Measurements from ENCODE around the gene SIRT6. TPM values are rescaled to one million over a fixed set of nuclear protein-coding genes. Genes with fewer than 3 reads are reported as not detected.

Gene SIRT6
- total RNA-seq, 3 donors from 2014 or later = 21.5 to 29.8 (median 25.6) TPM

GRCh38 chr19:4216846-4217245, 34.5 kb upstream of the SIRT6 start:
- no peak for DNase-seq (ENCODE audit: low spot score in 2 of 2)
- Histone ChIP-seq H3K4me1 (no peaks in the 10 kb centered on the region), H3K36me3 (no peaks in the 10 kb centered on the region), H3K27me3 (no peaks in the 10 kb centered on the region), H3K9me3 (no peaks in the 10 kb centered on the region), H3K27ac (no peak overlapping the region), H3K4me3 (no peak overlapping the region)
- intact Hi-C loops (cut with DNase I; ENCODE audit: low total_unique reads) = no loop called here
- no peak for TF ChIP-seq POLR2A (IDR thresholded peaks at IDR 0.05)

- no peak overlapping the region for H3K4me3 ChIP-seq
- H3K27ac ChIP-seq = no peak overlapping the region
- TF ChIP-seq CTCF (IDR thresholded peaks at IDR 0.05) (no peak), POLR2A (IDR thresholded peaks at IDR 0.05) (no peak), POLR2AphosphoS5 (IDR thresholded peaks at IDR 0.05) (no peak)
- no peaks in the 10 kb centered on the region for H3K27me3 ChIP-seq
- no peak for DNase-seq (ENCODE audit: low spot score in 2 of 2)
- intact Hi-C loops (cut with DNase I; ENCODE audit: low total_unique reads) = no loop called here
- no peaks in the 10 kb centered on the region for H3K36me3 ChIP-seq
- no peaks in the 10 kb centered on the region for H3K9me3 ChIP-seq
- H3K4me1 ChIP-seq = no peaks in the 10 kb centered on the region
Measured at GRCh38 chr19:4215807-4216206, 33.4 kb upstream of the SIRT6 start.

- H3K9me3 ChIP-seq = no peaks in the 10 kb centered on the region
- intact Hi-C loops (cut with DNase I; ENCODE audit: low total_unique reads) = loop anchor here (1.0 kb wide), 1 partner anchor 10 kb away; no protein-coding TSS in a partner anchor
- H3K4me1 ChIP-seq = no peaks in the 10 kb centered on the region
- TF ChIP-seq CTCF (IDR thresholded peaks at IDR 0.05) (no peak), POLR2A (IDR thresholded peaks at IDR 0.05) (no peak), POLR2AphosphoS5 (IDR thresholded peaks at IDR 0.05) (no peak)
- DNase-seq (ENCODE audit: low spot score in 2 of 2) = no peak
- H3K27me3 ChIP-seq = no peaks in the 10 kb centered on the region
- H3K27ac ChIP-seq = no peak overlapping the region
- H3K4me3 ChIP-seq = no peak overlapping the region
- H3K36me3 ChIP-seq = no peaks in the 10 kb centered on the region
Measured at GRCh38 chr19:4213116-4213515, 30.8 kb upstream of the SIRT6 start.

- Histone ChIP-seq H3K27ac (no peak overlapping the region), H3K4me3 (no peak overlapping the region), H3K36me3 (no peaks in the 10 kb centered on the region), H3K27me3 (no peaks in the 10 kb centered on the region), H3K9me3 (no peaks in the 10 kb centered on the region), H3K4me1 (no peaks in the 10 kb centered on the region)
- intact Hi-C loops (cut with DNase I; ENCODE audit: low total_unique reads) = no loop called here
- TF ChIP-seq CTCF (IDR thresholded peaks at IDR 0.05) (no peak), POLR2AphosphoS5 (IDR thresholded peaks at IDR 0.05) (no peak), POLR2A (IDR thresholded peaks at IDR 0.05) (no peak)
- DNase-seq (ENCODE audit: low spot score in 2 of 2) = no peak
Measured at GRCh38 chr19:4210166-4210731, 27.9 kb upstream of the SIRT6 start.

- intact Hi-C loops (cut with DNase I; ENCODE audit: low total_unique reads) = no loop called here
- no peak overlapping the region for H3K4me3 ChIP-seq
- H3K9me3 ChIP-seq = no peaks in the 10 kb centered on the region
- H3K27me3 ChIP-seq = no peaks in the 10 kb centered on the region
- H3K27ac ChIP-seq = no peak overlapping the region
- no peaks in the 10 kb centered on the region for H3K4me1 ChIP-seq
- no peaks in the 10 kb centered on the region for H3K36me3 ChIP-seq
- DNase-seq (ENCODE audit: low spot score in 2 of 2) = no peak
- TF ChIP-seq POLR2A (IDR thresholded peaks at IDR 0.05) (no peak), CTCF (IDR thresholded peaks at IDR 0.05) (no peak), POLR2AphosphoS5 (IDR thresholded peaks at IDR 0.05) (no peak)
Measured at GRCh38 chr19:4208385-4209094, 26.2 kb upstream of the SIRT6 start.
